Esophagus muscularis mucosa (tissue), 3 donors: ENCODE data around the gene RFFL.

Experiments used
- CTCF ChIP-seq, 3 experiments: fragments of 200-600 bp in 2 of 3; fragments of 450-650 bp in 1 of 3; sonication (generic) in 2 of 3; IDR thresholded peaks; one replicate each; pipeline ENCODE4 v1.5.1; 2017 to 2019; ENCODE audit warnings: antibody characterized with exemption in 3 of 3, mild to moderate bottlenecking in 2 of 3, moderate library complexity in 1 of 3
- POLR2AphosphoS5 ChIP-seq, 2 donors: sonication (generic); formaldehyde crosslinking; IDR thresholded peaks; one replicate each; pipeline ENCODE4 v1.6.1; 2017; ENCODE audit warnings: antibody characterized with exemption in 2 of 2

GRCh38 chr17:34961093-34961911 is 102.2 kb downstream of the RFFL start, which contains the start of the genes CCT6B and ZNF830:
- peak in 1 of 3 experiments; percentile 13 for TF ChIP-seq CTCF (IDR thresholded peaks at IDR 0.05)
- peak; percentile 97 to 98 for TF ChIP-seq POLR2AphosphoS5 (IDR thresholded peaks at IDR 0.05)
